ENCODE data around the gene ETV5. TPM values are rescaled to one million over a fixed set of nuclear protein-coding genes. Genes with fewer than 3 reads are reported as not detected.
A peak's percentile ranks its signal among the peaks of the same experiment; 100 is the strongest.

Gene ETV5
- total RNA-seq (2012; rRNA removed): 26.9 and 32.3 TPM in 2 replicates

DNA sequence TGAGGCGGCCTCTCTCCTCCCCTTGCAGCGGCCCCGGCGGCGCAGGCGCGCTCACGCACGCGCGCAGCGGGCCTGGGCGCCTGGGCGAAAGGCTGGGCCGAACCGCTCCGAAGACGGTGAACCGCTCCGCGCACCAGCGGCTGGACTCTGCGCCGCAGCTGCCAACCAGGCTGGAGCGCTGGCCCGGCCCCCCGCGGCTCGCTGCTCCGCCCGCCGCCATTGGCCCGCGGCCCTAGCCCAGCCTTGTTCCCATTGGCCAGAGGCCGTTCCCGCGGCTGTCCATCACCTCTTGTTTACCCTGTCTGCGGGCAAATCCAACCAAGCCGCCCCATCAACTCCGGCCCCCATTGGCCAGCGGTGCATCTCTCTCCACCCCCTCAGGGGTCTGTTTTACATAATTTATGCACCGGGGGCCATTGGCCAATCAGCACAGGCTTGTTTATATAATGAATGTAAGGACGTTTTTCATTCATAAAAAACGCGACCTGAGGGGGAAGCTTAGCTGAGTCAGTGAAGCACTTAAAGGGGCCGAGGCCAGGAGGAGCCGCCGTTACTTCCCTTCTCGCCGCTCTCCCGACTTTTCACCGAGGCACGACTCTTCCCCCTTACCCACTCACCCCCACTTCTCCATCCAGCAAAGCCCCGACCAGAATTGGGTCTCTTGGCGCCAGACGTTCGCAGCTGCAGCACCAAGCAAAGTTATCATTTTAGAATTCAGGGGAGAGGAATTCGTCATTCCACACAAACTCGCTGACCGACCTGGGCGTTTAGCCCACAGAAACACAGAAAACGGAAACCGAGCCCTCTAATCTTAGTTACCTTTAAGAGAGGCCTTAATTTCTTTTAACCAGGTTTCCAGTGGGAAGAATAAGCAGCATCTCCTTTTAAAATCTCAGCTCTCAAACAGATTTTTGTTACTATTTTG lies at the start of gene ETV5:
Gene ETV5, minus strand, starts transcription at position 149 of the 925 bp plus-strand sequence. CDS start 3,221 bp downstream, outside the sequence.
- Histone ChIP-seq H3K9me3 (replicated peaks; ENCODE audit: low read length) (no peaks in the 10 kb centered on the region), H3K9ac (ENCODE audit: low read depth, low read length) (peak within 1 kb of the TSS; percentile 86), H3K4me1 (ENCODE audit: control insufficient read depth, insufficient read depth, low read length) (peaks cover 24% of the 10 kb centered on the region), H3K4me3 (ENCODE audit: low read length) (peak within 1 kb of the TSS; percentile 77), H3K36me3 (ENCODE audit: insufficient read depth, low read length) (peaks cover 7% of the 10 kb centered on the region), H3K27me3 (ENCODE audit: control insufficient read depth, insufficient read depth, low read length) (no peaks in the 10 kb centered on the region), H3K4me2 (ENCODE audit: low read length) (peak within 1 kb of the TSS; percentile 91)

DNA sequence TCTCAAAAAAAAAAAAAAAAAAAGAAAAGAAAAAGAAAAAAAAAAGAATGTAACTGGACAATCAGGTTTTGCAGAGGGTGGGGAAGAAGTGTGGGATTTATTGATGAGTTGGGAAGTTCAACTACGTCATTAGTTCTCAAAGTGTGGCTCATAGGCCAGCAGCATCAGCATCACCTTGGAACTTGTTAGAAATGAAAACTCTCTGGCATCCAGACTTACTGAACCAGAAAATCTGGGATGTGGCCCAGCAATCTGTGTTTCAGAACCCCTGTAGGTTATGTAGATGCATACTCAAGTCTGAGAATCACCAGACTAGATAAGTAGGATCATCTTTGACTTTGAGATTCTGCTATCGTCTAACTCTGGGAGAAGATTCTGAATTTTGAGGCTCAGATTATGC lies 45.8 kb upstream of the ETV5 start:
- no peak overlapping the region for H3K4me3 ChIP-seq (ENCODE audit: low read length)
- H3K27me3 ChIP-seq (ENCODE audit: control insufficient read depth, insufficient read depth, low read length): no peaks in the 10 kb centered on the region
- H3K4me2 ChIP-seq (ENCODE audit: low read length): no peak overlapping the region
- H3K9me3 ChIP-seq (replicated peaks; ENCODE audit: low read length): no peaks in the 10 kb centered on the region
- H3K4me1 ChIP-seq (ENCODE audit: control insufficient read depth, insufficient read depth, low read length): no peaks in the 10 kb centered on the region
- H3K36me3 ChIP-seq (ENCODE audit: insufficient read depth, low read length): no peaks in the 10 kb centered on the region
- H3K9ac ChIP-seq (ENCODE audit: low read depth, low read length): no peak overlapping the region

- Histone ChIP-seq H3K36me3 (ENCODE audit: insufficient read depth, low read length) (no peaks in the 10 kb centered on the region), H3K4me3 (ENCODE audit: low read length) (no peak overlapping the region), H3K4me2 (ENCODE audit: low read length) (no peak overlapping the region), H3K9me3 (replicated peaks; ENCODE audit: low read length) (no peaks in the 10 kb centered on the region), H3K4me1 (ENCODE audit: control insufficient read depth, insufficient read depth, low read length) (no peaks in the 10 kb centered on the region), H3K9ac (ENCODE audit: low read depth, low read length) (no peak overlapping the region), H3K27me3 (ENCODE audit: control insufficient read depth, insufficient read depth, low read length) (no peaks in the 10 kb centered on the region)
Measured at GRCh38 chr3:186152889-186153292, 44.0 kb upstream of the ETV5 start.

GRCh38 chr3:186152361-186152798 lies 43.5 kb upstream of the ETV5 start:
- no peaks in the 10 kb centered on the region for H3K36me3 ChIP-seq (ENCODE audit: insufficient read depth, low read length)
- no peaks in the 10 kb centered on the region for H3K9me3 ChIP-seq (replicated peaks; ENCODE audit: low read length)
- H3K9ac ChIP-seq (ENCODE audit: low read depth, low read length): no peak overlapping the region
- H3K4me3 ChIP-seq (ENCODE audit: low read length): no peak overlapping the region
- no peaks in the 10 kb centered on the region for H3K27me3 ChIP-seq (ENCODE audit: control insufficient read depth, insufficient read depth, low read length)
- no peaks in the 10 kb centered on the region for H3K4me1 ChIP-seq (ENCODE audit: control insufficient read depth, insufficient read depth, low read length)
- H3K4me2 ChIP-seq (ENCODE audit: low read length): no peak overlapping the region

DNA sequence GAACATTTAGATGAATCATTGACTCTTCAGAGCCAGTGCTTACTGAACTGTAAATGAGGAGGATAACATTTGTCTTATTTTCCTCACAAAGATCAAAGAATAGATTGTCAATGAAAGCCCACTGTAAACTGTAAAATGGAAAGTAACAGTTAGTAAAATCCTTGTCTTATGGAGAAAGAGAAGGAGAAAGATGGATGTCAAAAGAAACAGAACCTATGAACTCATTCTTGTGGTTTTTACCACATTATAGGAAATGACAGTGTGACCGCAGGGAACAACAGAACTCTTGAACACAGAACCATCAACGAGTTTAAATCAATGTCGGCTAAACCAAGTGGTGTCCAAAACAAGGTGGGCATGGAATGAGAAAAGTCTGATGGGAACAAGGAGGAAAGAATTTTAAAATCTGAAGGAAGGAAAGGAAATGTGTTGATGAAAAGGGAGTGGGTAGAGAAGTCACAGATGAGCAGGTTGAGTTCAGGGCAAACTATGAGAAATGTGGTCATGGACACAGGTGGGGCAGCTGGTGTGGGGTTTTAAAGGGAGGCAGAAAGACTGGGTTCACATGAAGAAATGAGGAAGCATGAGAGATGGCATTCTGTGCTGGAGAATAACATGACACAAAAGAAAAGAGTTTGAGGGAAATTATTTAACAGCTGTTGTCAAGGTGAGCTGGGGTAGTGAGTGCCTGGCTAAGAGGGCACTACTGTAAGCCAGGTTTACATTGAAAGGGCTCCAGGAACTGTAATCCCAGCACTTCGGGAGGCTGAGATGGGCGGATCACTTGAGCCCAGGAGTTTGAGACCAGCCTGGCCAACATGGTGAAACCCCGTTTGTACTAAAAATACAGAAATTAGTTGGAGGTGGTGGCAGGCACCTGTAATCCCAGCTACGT lies 42.4 kb upstream of the ETV5 start:
- H3K4me1 ChIP-seq (ENCODE audit: control insufficient read depth, insufficient read depth, low read length): no peaks in the 10 kb centered on the region

DNA sequence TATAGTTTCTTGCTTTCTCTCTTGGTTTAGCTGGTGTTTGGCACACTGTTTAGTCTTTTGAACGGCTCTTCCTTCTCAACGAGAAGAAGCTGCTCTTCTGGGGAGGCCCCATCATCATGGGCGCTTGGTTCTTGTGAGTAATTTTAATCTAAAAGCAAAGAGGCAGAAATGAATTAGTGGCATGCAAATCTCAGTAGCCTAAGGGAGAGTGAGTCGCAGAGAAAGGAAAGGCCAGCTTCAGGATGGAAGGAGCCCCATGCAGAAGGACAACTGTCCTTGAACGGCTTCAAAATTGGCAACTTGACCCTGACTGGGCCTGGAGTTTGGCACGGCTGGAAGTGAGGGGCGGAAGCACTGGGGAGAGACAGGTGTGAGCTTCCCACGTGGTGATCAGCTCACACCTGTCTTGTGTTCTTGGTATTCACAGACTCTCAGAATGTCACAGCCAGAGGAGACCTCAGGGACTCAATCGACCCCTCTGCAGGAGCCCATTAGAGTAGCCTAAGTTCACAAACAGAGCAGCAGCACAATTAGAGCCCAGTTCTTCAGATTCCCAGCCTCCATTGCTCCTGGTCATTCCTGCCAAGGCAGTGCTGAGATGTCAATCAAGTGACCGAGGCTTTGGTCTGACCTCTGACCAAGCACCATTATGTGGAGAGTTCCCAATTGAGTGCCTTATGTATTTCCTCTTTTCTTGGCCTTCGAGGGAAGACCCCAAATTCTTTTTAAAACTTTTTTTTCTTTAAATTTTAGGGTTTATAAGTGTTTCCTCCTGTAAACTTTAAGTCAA lies 41.3 kb upstream of the ETV5 start:
- H3K27me3 ChIP-seq (ENCODE audit: control insufficient read depth, insufficient read depth, low read length): no peaks in the 10 kb centered on the region
- no peaks in the 10 kb centered on the region for H3K4me1 ChIP-seq (ENCODE audit: control insufficient read depth, insufficient read depth, low read length)
- H3K4me2 ChIP-seq (ENCODE audit: low read length): no peak overlapping the region
- H3K36me3 ChIP-seq (ENCODE audit: insufficient read depth, low read length): no peaks in the 10 kb centered on the region
- H3K9me3 ChIP-seq (replicated peaks; ENCODE audit: low read length): no peaks in the 10 kb centered on the region
- no peak overlapping the region for H3K4me3 ChIP-seq (ENCODE audit: low read length)
- no peak overlapping the region for H3K9ac ChIP-seq (ENCODE audit: low read depth, low read length)

More for the DNA sequence above, 42.4 kb upstream of the ETV5 start:
- Histone ChIP-seq H3K9ac (ENCODE audit: low read depth, low read length) (no peak overlapping the region), H3K9me3 (replicated peaks; ENCODE audit: low read length) (no peaks in the 10 kb centered on the region), H3K27me3 (ENCODE audit: control insufficient read depth, insufficient read depth, low read length) (no peaks in the 10 kb centered on the region), H3K4me3 (ENCODE audit: low read length) (no peak overlapping the region), H3K4me2 (ENCODE audit: low read length) (no peak overlapping the region), H3K36me3 (ENCODE audit: insufficient read depth, low read length) (no peaks in the 10 kb centered on the region)

DNA sequence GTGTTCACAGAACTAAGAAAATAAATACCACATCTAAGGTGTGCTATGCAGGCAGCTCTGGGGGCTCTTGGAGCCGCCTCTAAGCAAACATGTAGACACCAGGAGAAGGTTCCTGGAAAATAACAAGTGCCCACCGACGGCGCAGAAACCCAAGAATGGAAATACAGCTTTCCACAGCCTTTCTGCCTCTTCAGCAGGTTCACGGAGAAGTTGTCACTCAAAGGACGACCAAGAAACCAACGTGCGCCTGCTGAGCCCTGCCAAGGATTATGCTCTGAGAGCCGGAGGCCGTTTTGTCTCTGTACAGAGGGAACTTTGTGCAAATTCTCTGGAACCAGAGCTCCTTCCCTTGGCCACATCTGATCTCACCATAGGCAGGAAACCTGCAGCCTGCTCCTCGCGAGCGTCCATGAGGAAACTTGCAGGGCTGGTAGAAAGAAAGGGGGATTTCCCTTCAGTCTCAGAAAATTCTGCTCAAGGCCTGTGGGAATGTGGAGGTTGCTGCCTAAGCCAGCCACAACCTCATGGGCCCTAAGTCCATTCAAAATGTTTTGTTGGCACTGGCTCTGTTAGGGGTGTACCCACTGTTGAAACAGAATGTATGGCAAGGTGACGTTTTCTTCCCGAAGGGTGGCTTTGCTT lies 40.6 kb upstream of the ETV5 start:
- Histone ChIP-seq H3K4me1 (ENCODE audit: control insufficient read depth, insufficient read depth, low read length) (no peaks in the 10 kb centered on the region), H3K4me2 (ENCODE audit: low read length) (no peak overlapping the region), H3K4me3 (ENCODE audit: low read length) (no peak overlapping the region), H3K9ac (ENCODE audit: low read depth, low read length) (no peak overlapping the region), H3K36me3 (ENCODE audit: insufficient read depth, low read length) (no peaks in the 10 kb centered on the region), H3K9me3 (replicated peaks; ENCODE audit: low read length) (no peaks in the 10 kb centered on the region), H3K27me3 (ENCODE audit: control insufficient read depth, insufficient read depth, low read length) (no peaks in the 10 kb centered on the region)

DNA sequence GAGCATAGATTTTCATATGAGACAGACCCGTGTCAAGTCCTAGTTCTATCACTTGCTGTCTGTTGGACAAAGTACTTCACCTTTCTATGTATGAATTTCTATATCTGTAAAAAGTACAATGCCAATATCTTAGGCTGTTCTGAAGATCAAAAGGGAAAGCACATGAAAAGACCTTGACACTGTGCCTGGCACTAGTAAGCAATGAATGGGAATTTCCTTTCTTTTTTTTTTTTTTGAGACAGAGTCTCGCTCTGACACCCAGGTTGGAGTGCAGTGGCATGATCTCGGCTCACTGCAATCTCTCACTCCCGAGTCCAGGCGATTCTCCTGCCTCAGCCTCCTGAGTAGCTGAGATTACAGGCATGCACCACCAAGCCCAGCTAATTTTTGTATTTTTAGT lies 35.4 kb upstream of the ETV5 start:
- H3K9me3 ChIP-seq (replicated peaks; ENCODE audit: low read length): no peaks in the 10 kb centered on the region
- no peaks in the 10 kb centered on the region for H3K4me1 ChIP-seq (ENCODE audit: control insufficient read depth, insufficient read depth, low read length)
- peaks cover 8% of the 10 kb centered on the region for H3K27me3 ChIP-seq (ENCODE audit: control insufficient read depth, insufficient read depth, low read length)
- H3K4me2 ChIP-seq (ENCODE audit: low read length): no peak overlapping the region
- no peak overlapping the region for H3K9ac ChIP-seq (ENCODE audit: low read depth, low read length)
- no peaks in the 10 kb centered on the region for H3K36me3 ChIP-seq (ENCODE audit: insufficient read depth, low read length)
- H3K4me3 ChIP-seq (ENCODE audit: low read length): no peak overlapping the region

DNA sequence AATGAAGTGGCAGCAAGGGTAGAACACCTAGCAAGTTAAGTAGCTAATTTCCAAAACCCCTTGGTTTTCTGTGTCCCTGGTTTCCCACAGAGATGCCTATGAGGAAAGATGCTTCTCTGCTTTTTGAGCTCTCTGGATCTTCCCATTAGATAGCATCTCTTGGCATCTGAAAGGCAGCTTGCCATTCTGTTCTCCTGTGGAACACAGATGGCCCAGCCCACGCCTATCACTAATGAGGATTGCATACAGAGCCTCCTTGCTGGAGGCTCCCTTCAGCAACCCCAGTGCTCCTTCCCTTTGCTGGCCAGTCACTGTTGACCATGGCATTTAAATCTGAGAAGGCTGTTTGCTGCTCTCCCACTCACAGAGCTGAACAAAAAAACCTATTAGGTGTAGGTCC lies 34.4 kb upstream of the ETV5 start:
- no peak overlapping the region for H3K9ac ChIP-seq (ENCODE audit: low read depth, low read length)
- H3K4me3 ChIP-seq (ENCODE audit: low read length): no peak overlapping the region
- H3K4me2 ChIP-seq (ENCODE audit: low read length): no peak overlapping the region
- H3K9me3 ChIP-seq (replicated peaks; ENCODE audit: low read length): no peaks in the 10 kb centered on the region
- H3K27me3 ChIP-seq (ENCODE audit: control insufficient read depth, insufficient read depth, low read length): peaks cover 8% of the 10 kb centered on the region
- H3K4me1 ChIP-seq (ENCODE audit: control insufficient read depth, insufficient read depth, low read length): no peaks in the 10 kb centered on the region
- H3K36me3 ChIP-seq (ENCODE audit: insufficient read depth, low read length): no peaks in the 10 kb centered on the region

DNA sequence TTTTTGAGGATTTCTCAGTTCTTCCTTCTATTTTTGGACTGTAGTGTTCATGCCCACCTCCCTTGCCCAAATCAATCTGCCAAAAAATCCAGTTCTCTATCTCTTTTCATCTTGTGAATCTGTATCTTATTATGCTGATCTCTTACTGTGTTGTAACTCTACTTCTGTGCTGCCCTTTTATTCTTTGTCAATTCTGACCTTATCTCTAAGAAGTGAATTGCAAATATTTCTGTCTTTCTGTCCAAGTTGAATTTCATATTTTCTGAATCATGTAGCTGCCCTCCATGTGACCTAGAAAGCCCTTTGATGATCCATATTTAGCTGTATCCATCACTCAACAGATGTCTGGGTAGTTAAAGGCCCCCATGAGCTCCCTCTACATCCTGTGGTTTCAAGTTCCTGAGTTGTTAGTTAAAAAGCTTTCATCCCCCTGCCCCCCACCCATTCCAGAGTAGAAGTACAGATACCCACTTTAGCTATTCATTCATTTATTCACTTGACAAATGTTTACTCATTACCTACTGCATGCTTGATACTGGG lies 33.6 kb upstream of the ETV5 start:
- Histone ChIP-seq H3K36me3 (ENCODE audit: insufficient read depth, low read length) (no peaks in the 10 kb centered on the region), H3K4me1 (ENCODE audit: control insufficient read depth, insufficient read depth, low read length) (no peaks in the 10 kb centered on the region), H3K4me2 (ENCODE audit: low read length) (no peak overlapping the region), H3K4me3 (ENCODE audit: low read length) (no peak overlapping the region), H3K9ac (ENCODE audit: low read depth, low read length) (no peak overlapping the region), H3K9me3 (replicated peaks; ENCODE audit: low read length) (no peaks in the 10 kb centered on the region), H3K27me3 (ENCODE audit: control insufficient read depth, insufficient read depth, low read length) (peaks cover 8% of the 10 kb centered on the region)
